ENCODE results near the gene GJA1.

- TF ChIP-seq, protein P1, sequence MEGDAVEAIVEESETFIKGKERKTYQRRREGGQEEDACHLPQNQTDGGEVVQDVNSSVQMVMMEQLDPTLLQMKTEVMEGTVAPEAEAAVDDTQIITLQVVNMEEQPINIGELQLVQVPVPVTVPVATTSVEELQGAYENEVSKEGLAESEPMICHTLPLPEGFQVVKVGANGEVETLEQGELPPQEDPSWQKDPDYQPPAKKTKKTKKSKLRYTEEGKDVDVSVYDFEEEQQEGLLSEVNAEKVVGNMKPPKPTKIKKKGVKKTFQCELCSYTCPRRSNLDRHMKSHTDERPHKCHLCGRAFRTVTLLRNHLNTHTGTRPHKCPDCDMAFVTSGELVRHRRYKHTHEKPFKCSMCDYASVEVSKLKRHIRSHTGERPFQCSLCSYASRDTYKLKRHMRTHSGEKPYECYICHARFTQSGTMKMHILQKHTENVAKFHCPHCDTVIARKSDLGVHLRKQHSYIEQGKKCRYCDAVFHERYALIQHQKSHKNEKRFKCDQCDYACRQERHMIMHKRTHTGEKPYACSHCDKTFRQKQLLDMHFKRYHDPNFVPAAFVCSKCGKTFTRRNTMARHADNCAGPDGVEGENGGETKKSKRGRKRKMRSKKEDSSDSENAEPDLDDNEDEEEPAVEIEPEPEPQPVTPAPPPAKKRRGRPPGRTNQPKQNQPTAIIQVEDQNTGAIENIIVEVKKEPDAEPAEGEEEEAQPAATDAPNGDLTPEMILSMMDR (conservative IDR thresholded peaks at IDR 0.05; ENCODE audit: low read length), result no peak
- no peak for TF ChIP-seq EZH2phosphoT487 (IDR thresholded peaks at IDR 0.05; ENCODE audit: borderline replicate concordance)
Observed at GRCh38 chr6:121418346-121418745, 17.1 kb upstream of the GJA1 start.
